Epithelial cell of esophagus (primary cell): Measurements from ENCODE around the gene HPCAL1.

ENCODE experiments used
- DNase-seq: peaks from one replicate; pipeline ENCODE4 v3.0.0; 2010; ENCODE audit warnings: low read depth
- H3K4me3 ChIP-seq: 2 replicates; pipeline ENCODE4 v1.5.1; 2011; ENCODE audit warnings: mild to moderate bottlenecking, low read length, control low read depth
- CTCF ChIP-seq: IDR thresholded peaks from 2 replicates; pipeline ENCODE4 v1.5.1; 2011; ENCODE audit warnings: low read depth, mild to moderate bottlenecking, low read length, control low read depth, inconsistent platforms; ENCODE audit not compliant: insufficient read depth; ENCODE audit errors: missing control alignments

The HPCAL1 gene

GRCh38 chr2:10302479-10303180, at the start of gene HPCAL1:
Gene HPCAL1 (plus strand): TSS chr2:10302904. CDS start chr2:10419758, 116,854 bp downstream.
- TF ChIP-seq CTCF: peak; percentile 31
- peak within 1 kb of the TSS; percentile 68 for H3K4me3 ChIP-seq
- peak; percentile 91 for DNase-seq

GRCh38 chr2:10253596-10254372, 48.9 kb upstream of the HPCAL1 start:
- H3K4me3 ChIP-seq: no peak overlapping the region
- no peak for TF ChIP-seq CTCF
- DNase-seq: no peak

- no peak for TF ChIP-seq CTCF
- DNase-seq: peak; percentile 17
- no peak overlapping the region for H3K4me3 ChIP-seq
Observed at GRCh38 chr2:10254373-10255188, 48.1 kb upstream of the HPCAL1 start.

- no peak for TF ChIP-seq CTCF
Observed at GRCh38 chr2:10255189-10256030, 47.3 kb upstream of the HPCAL1 start.

GRCh38 chr2:10256031-10256514, 46.6 kb upstream of the HPCAL1 start:
- TF ChIP-seq CTCF: no peak
- no peak overlapping the region for H3K4me3 ChIP-seq
- no peak for DNase-seq

More at GRCh38 chr2:10255189-10256030, 47.3 kb upstream of the HPCAL1 start:
- DNase-seq: no peak
- H3K4me3 ChIP-seq: no peak overlapping the region

GRCh38 chr2:10256515-10257031, 46.1 kb upstream of the HPCAL1 start:
- no peak for TF ChIP-seq CTCF
- DNase-seq: no peak
- H3K4me3 ChIP-seq: no peak overlapping the region
